WTC11 (cell line): ENCODE results near the gene CARD19. TPM values are rescaled to one million over a fixed set of nuclear protein-coding genes. Genes with fewer than 3 reads are reported as not detected.

Experiments used
- ATAC-seq: fragments of 200-7000 bp; cut with Tn5 transposase; 2 replicates; pipeline ENCODE4 v1.10.0; 2021; ENCODE audit warnings: mild to moderate bottlenecking, moderate library complexity
- CTCF ChIA-PET: fragments of 300-600 bp; sonication (Branson Sonifier 250); formaldehyde crosslinking; loops from one replicate; lab custom pipeline; 2021; ENCODE audit warnings: antibody characterized with exemption; lab: Charles Lee
- POLR2A ChIA-PET: fragments of 350-600 bp; sonication (Branson Sonifier 250); formaldehyde crosslinking; loops from one replicate; lab custom pipeline; 2021; ENCODE audit warnings: antibody characterized with exemption; lab: Charles Lee
- DNase-seq: peaks from one replicate; pipeline ENCODE4 v3.0.0; 2021; ENCODE audit warnings: low spot score
- H3K27ac Mint-ChIP-seq: 2 replicates; pipeline ENCODE4 v1.8.0; 2021; ENCODE audit warnings: mixed read lengths
- H3K27me3 Mint-ChIP-seq: 2 replicates; pipeline ENCODE4 v1.8.0; 2021; ENCODE audit warnings: low read depth, mild to moderate bottlenecking, moderate library complexity, mixed read lengths
- H3K36me3 Mint-ChIP-seq: 2 replicates; pipeline ENCODE4 v1.8.0; 2021; ENCODE audit warnings: mixed read lengths
- H3K4me1 Mint-ChIP-seq: 2 replicates; pipeline ENCODE4 v1.8.0; 2022; ENCODE audit warnings: mixed read lengths
- H3K4me3 Mint-ChIP-seq: 2 replicates; pipeline ENCODE4 v1.8.0; 2021; ENCODE audit warnings: mild to moderate bottlenecking, moderate library complexity, mixed read lengths
- H3K9me3 Mint-ChIP-seq: 2 replicates; pipeline ENCODE4 v1.8.0; 2021; ENCODE audit warnings: mixed read lengths
- ELF4 ChIP-seq: sonication (generic); formaldehyde crosslinking; IDR thresholded peaks from 2 replicates; pipeline ENCODE4 v1.8.1; 2022; ENCODE audit warnings: low read depth, mild to moderate bottlenecking, moderate library complexity, missing genetic modification reagents
- ESRRA ChIP-seq: sonication (generic); formaldehyde crosslinking; IDR thresholded peaks from 2 replicates; pipeline ENCODE4 v1.8.1; 2022; ENCODE audit warnings: mild to moderate bottlenecking, missing genetic modification reagents, borderline replicate concordance
- FOXP1 ChIP-seq: sonication (generic); formaldehyde crosslinking; IDR thresholded peaks from 2 replicates; pipeline ENCODE4 v1.8.0; 2022; ENCODE audit warnings: missing genetic modification reagents, mild to moderate bottlenecking, moderate library complexity, borderline replicate concordance
- GABPB1 ChIP-seq: sonication (generic); formaldehyde crosslinking; IDR thresholded peaks from 2 replicates; pipeline ENCODE4 v1.8.1; 2023; ENCODE audit warnings: mild to moderate bottlenecking, missing genetic modification reagents
- IRF2 ChIP-seq: sonication (generic); formaldehyde crosslinking; IDR thresholded peaks from 2 replicates; pipeline ENCODE4 v1.8.0; 2022; ENCODE audit warnings: low read depth, missing genetic modification reagents, borderline replicate concordance
- JAZF1 ChIP-seq: fragments of 250-450 bp; sonication (Bioruptor Pico); IDR thresholded peaks from 2 replicates; pipeline ENCODE4 v1.9.0; 2021; ENCODE audit warnings: moderate library complexity, mild to moderate bottlenecking, inconsistent platforms
- KAT7 ChIP-seq: sonication (generic); formaldehyde crosslinking; IDR thresholded peaks from 2 replicates; pipeline ENCODE4 v1.8.1; 2023; ENCODE audit warnings: missing genetic modification reagents, mild to moderate bottlenecking, borderline replicate concordance
- NFE2L1 ChIP-seq: sonication (generic); formaldehyde crosslinking; IDR thresholded peaks from 2 replicates; pipeline ENCODE4 v1.8.1; 2023; ENCODE audit warnings: missing genetic modification reagents
- NFYB ChIP-seq: sonication (generic); formaldehyde crosslinking; conservative IDR thresholded peaks from 2 replicates; pipeline ENCODE4 v1.8.0; 2022; ENCODE audit warnings: low read depth, missing genetic modification reagents
- NR2C2 ChIP-seq: sonication (generic); formaldehyde crosslinking; IDR thresholded peaks from 2 replicates; pipeline ENCODE4 v1.8.0; 2022; ENCODE audit warnings: mild to moderate bottlenecking, missing genetic modification reagents
- TP53 ChIP-seq: sonication (generic); formaldehyde crosslinking; IDR thresholded peaks from 2 replicates; pipeline ENCODE4 v1.8.1; 2023; ENCODE audit warnings: mild to moderate bottlenecking, missing genetic modification reagents
- total RNA-seq: library from RNA; stranded (reverse); gene quantifications from 3 replicates; pipeline ENCODE4 v1.2.3, GENCODE V29; 2021
- TF ChIP-seq, protein P1 (sequence below): sonication (generic); formaldehyde crosslinking; IDR thresholded peaks from 2 replicates; pipeline ENCODE4 v1.8.0; 2023; ENCODE audit warnings: mild to moderate bottlenecking, missing genetic modification reagents
- TF ChIP-seq, protein P2 (sequence below): sonication (generic); formaldehyde crosslinking; IDR thresholded peaks from 2 replicates; pipeline ENCODE4 v1.8.1; 2023; ENCODE audit warnings: mild to moderate bottlenecking, missing genetic modification reagents, moderate library complexity
- TF ChIP-seq, protein P3 (sequence below): sonication (generic); formaldehyde crosslinking; IDR thresholded peaks from 2 replicates; pipeline ENCODE4 v1.8.0; 2022; ENCODE audit warnings: mild to moderate bottlenecking, missing genetic modification reagents
- TF ChIP-seq, protein P4 (sequence below): sonication (generic); formaldehyde crosslinking; IDR thresholded peaks from 2 replicates; pipeline ENCODE4 v1.8.0; 2022; ENCODE audit warnings: missing genetic modification reagents
- TF ChIP-seq, protein P5 (sequence below): fragments of 250-450 bp; sonication (Bioruptor Pico); IDR thresholded peaks from 2 replicates; pipeline ENCODE4 v1.9.0; 2021; ENCODE audit warnings: mild to moderate bottlenecking
- TF ChIP-seq, protein P6 (sequence below): fragments of 200-600 bp; IDR thresholded peaks from 2 replicates; pipeline ENCODE4 v1.8.0; 2022; ENCODE audit warnings: antibody characterized with exemption

The CARD19 gene
- total RNA-seq, 1 experiment from 2014 or later, result 34.5 TPM

DNA sequence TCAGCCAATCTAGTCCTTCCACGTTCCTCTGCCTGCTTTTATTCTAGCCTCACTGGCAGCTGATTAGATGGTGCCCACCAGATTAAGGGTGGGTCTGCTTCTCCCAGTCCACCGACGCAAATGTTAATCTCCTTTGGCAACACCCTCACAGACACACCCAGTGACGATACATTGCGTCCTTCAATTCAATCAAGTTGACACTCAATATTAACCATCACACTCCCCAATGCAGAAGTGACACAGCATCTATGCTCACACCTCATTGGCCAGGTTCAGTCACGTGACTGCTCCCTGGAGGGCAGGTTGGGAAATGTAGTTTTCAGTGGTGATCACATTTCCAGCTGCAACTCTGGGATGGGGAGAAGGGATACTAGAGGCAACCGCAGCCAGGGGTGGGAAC is 24.6 kb upstream of the CARD19 start:
- H3K4me3 Mint-ChIP-seq, result no peak overlapping the region
- ChIA-PET CTCF (interaction anchor here (1.0 to 1.4 kb wide), 2 partner anchors 18 to 83 kb away, joined by 3 to 4 read pairs; no protein-coding TSS in a partner anchor), POLR2A (no interaction called here)
- no peaks in the 10 kb centered on the region for H3K36me3 Mint-ChIP-seq
- DNase-seq, result peak; percentile 62
- TF ChIP-seq, protein P1, sequence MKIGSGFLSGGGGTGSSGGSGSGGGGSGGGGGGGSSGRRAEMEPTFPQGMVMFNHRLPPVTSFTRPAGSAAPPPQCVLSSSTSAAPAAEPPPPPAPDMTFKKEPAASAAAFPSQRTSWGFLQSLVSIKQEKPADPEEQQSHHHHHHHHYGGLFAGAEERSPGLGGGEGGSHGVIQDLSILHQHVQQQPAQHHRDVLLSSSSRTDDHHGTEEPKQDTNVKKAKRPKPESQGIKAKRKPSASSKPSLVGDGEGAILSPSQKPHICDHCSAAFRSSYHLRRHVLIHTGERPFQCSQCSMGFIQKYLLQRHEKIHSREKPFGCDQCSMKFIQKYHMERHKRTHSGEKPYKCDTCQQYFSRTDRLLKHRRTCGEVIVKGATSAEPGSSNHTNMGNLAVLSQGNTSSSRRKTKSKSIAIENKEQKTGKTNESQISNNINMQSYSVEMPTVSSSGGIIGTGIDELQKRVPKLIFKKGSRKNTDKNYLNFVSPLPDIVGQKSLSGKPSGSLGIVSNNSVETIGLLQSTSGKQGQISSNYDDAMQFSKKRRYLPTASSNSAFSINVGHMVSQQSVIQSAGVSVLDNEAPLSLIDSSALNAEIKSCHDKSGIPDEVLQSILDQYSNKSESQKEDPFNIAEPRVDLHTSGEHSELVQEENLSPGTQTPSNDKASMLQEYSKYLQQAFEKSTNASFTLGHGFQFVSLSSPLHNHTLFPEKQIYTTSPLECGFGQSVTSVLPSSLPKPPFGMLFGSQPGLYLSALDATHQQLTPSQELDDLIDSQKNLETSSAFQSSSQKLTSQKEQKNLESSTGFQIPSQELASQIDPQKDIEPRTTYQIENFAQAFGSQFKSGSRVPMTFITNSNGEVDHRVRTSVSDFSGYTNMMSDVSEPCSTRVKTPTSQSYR, result no peak
- TF ChIP-seq NFE2L1 (CRISPR knock-in tag) (no peak), ELF4 (CRISPR knock-in tag) (no peak), ESRRA (no peak), GABPB1 (CRISPR knock-in tag) (no peak), NFYB (CRISPR knock-in tag) (peak; percentile 75), JAZF1 (CRISPR knock-in tag) (no peak), NR2C2 (CRISPR knock-in tag) (no peak), TP53 (CRISPR knock-in tag) (no peak), IRF2 (CRISPR knock-in tag) (no peak)
- TF ChIP-seq, protein P2, sequence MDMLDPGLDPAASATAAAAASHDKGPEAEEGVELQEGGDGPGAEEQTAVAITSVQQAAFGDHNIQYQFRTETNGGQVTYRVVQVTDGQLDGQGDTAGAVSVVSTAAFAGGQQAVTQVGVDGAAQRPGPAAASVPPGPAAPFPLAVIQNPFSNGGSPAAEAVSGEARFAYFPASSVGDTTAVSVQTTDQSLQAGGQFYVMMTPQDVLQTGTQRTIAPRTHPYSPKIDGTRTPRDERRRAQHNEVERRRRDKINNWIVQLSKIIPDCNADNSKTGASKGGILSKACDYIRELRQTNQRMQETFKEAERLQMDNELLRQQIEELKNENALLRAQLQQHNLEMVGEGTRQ (CRISPR knock-in tag), result peak; percentile 96
- TF ChIP-seq, protein P3, sequence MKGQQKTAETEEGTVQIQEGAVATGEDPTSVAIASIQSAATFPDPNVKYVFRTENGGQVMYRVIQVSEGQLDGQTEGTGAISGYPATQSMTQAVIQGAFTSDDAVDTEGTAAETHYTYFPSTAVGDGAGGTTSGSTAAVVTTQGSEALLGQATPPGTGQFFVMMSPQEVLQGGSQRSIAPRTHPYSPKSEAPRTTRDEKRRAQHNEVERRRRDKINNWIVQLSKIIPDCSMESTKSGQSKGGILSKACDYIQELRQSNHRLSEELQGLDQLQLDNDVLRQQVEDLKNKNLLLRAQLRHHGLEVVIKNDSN (CRISPR knock-in tag), result peak; percentile 96
- TF ChIP-seq, protein P4, sequence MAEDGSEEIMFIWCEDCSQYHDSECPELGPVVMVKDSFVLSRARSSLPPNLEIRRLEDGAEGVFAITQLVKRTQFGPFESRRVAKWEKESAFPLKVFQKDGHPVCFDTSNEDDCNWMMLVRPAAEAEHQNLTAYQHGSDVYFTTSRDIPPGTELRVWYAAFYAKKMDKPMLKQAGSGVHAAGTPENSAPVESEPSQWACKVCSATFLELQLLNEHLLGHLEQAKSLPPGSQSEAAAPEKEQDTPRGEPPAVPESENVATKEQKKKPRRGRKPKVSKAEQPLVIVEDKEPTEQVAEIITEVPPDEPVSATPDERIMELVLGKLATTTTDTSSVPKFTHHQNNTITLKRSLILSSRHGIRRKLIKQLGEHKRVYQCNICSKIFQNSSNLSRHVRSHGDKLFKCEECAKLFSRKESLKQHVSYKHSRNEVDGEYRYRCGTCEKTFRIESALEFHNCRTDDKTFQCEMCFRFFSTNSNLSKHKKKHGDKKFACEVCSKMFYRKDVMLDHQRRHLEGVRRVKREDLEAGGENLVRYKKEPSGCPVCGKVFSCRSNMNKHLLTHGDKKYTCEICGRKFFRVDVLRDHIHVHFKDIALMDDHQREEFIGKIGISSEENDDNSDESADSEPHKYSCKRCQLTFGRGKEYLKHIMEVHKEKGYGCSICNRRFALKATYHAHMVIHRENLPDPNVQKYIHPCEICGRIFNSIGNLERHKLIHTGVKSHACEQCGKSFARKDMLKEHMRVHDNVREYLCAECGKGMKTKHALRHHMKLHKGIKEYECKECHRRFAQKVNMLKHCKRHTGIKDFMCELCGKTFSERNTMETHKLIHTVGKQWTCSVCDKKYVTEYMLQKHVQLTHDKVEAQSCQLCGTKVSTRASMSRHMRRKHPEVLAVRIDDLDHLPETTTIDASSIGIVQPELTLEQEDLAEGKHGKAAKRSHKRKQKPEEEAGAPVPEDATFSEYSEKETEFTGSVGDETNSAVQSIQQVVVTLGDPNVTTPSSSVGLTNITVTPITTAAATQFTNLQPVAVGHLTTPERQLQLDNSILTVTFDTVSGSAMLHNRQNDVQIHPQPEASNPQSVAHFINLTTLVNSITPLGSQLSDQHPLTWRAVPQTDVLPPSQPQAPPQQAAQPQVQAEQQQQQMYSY (CRISPR knock-in tag), result 0 out of 2 replicates have a peak, but pooled peaks have one; percentile 28
- TF ChIP-seq, protein P5, sequence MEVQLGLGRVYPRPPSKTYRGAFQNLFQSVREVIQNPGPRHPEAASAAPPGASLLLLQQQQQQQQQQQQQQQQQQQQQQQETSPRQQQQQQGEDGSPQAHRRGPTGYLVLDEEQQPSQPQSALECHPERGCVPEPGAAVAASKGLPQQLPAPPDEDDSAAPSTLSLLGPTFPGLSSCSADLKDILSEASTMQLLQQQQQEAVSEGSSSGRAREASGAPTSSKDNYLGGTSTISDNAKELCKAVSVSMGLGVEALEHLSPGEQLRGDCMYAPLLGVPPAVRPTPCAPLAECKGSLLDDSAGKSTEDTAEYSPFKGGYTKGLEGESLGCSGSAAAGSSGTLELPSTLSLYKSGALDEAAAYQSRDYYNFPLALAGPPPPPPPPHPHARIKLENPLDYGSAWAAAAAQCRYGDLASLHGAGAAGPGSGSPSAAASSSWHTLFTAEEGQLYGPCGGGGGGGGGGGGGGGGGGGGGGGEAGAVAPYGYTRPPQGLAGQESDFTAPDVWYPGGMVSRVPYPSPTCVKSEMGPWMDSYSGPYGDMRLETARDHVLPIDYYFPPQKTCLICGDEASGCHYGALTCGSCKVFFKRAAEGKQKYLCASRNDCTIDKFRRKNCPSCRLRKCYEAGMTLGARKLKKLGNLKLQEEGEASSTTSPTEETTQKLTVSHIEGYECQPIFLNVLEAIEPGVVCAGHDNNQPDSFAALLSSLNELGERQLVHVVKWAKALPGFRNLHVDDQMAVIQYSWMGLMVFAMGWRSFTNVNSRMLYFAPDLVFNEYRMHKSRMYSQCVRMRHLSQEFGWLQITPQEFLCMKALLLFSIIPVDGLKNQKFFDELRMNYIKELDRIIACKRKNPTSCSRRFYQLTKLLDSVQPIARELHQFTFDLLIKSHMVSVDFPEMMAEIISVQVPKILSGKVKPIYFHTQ (CRISPR knock-in tag), result no peak
- H3K27ac Mint-ChIP-seq, result no peak overlapping the region
- no peaks in the 10 kb centered on the region for H3K9me3 Mint-ChIP-seq
- H3K27me3 Mint-ChIP-seq, result no peaks in the 10 kb centered on the region
- H3K4me1 Mint-ChIP-seq, result 0 out of 2 replicates have a peak, but pooled peaks cover 2% of the 10 kb centered on the region
- peak; percentile 88 for ATAC-seq

DNA sequence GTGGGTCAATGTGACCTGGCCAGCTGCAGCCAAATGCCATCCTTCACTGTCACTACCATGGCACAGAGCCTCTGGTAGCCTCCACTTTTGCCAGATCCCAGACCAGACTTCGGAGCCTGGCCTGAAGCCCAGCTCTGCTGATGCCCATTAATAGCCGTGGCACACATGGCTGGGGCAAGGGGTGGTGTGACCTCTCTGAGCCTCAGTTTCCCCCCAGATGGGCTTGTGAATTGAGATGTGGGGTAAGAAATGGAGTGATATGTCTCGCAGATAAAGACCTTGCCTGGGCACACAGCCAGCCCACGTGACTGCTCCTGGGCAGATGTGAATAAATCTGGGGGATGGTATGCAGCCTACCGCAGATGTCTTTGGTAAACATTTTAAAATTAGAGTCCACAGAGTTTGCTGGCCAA is 23.6 kb upstream of the CARD19 start:
- ChIA-PET CTCF (no interaction called here), POLR2A (no interaction called here)
- no peak for DNase-seq
- ATAC-seq, result no peak
- Mint-ChIP-seq H3K27ac (no peak overlapping the region), H3K27me3 (no peaks in the 10 kb centered on the region), H3K4me3 (no peak overlapping the region), H3K9me3 (no peaks in the 10 kb centered on the region), H3K4me1 (0 out of 2 replicates have a peak, but pooled peaks cover 2% of the 10 kb centered on the region), H3K36me3 (no peaks in the 10 kb centered on the region)
- TF ChIP-seq, protein P6, sequence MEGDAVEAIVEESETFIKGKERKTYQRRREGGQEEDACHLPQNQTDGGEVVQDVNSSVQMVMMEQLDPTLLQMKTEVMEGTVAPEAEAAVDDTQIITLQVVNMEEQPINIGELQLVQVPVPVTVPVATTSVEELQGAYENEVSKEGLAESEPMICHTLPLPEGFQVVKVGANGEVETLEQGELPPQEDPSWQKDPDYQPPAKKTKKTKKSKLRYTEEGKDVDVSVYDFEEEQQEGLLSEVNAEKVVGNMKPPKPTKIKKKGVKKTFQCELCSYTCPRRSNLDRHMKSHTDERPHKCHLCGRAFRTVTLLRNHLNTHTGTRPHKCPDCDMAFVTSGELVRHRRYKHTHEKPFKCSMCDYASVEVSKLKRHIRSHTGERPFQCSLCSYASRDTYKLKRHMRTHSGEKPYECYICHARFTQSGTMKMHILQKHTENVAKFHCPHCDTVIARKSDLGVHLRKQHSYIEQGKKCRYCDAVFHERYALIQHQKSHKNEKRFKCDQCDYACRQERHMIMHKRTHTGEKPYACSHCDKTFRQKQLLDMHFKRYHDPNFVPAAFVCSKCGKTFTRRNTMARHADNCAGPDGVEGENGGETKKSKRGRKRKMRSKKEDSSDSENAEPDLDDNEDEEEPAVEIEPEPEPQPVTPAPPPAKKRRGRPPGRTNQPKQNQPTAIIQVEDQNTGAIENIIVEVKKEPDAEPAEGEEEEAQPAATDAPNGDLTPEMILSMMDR, result no peak
- TF ChIP-seq KAT7 (CRISPR knock-in tag) (no peak), NR2C2 (CRISPR knock-in tag) (no peak), FOXP1 (CRISPR knock-in tag) (no peak)
